Activated naive CD4-positive, alpha-beta T cell treated with anti-CD3 and anti-CD28 coated beads, Interleukin-2, amount 50 U/mL, for 24 hours (primary cell): ENCODE measurements around the gene RASAL1.
"Not testable (repeated sequence)": the region's sequence is repeated elsewhere in the genome, so short reads cannot be mapped to it uniquely, and the experiment has no call there.

Source experiments
- H3K27ac Mint-ChIP-seq: one replicate; pipeline ENCODE4 v1.8.0; 2021; ENCODE audit warnings: mild to moderate bottlenecking, mixed read lengths
- H3K27me3 Mint-ChIP-seq: one replicate; pipeline ENCODE4 v1.8.0; 2021; ENCODE audit warnings: mixed read lengths
- H3K36me3 Mint-ChIP-seq: one replicate; pipeline ENCODE4 v1.8.0; 2021; ENCODE audit warnings: mixed read lengths
- H3K4me1 Mint-ChIP-seq: one replicate; pipeline ENCODE4 v1.8.0; 2021; ENCODE audit warnings: mixed read lengths
- H3K4me3 Mint-ChIP-seq: one replicate; pipeline ENCODE4 v1.8.0; 2021; ENCODE audit warnings: mild to moderate bottlenecking, mixed read lengths
- H3K9me3 Mint-ChIP-seq: one replicate; pipeline ENCODE4 v1.8.0; 2021; ENCODE audit warnings: mixed read lengths

Gene RASAL1

GRCh38 chr12:113119980-113120669, 15.4 kb downstream of the RASAL1 start:
- Mint-ChIP-seq H3K4me1 (no peaks in the 10 kb centered on the region), H3K27me3 (peaks cover 2% of the 10 kb centered on the region), H3K9me3 (peaks cover 8% of the 10 kb centered on the region), H3K36me3 (peaks cover 6% of the 10 kb centered on the region), H3K27ac (no peak overlapping the region), H3K4me3 (no peak overlapping the region)

GRCh38 chr12:113118142-113118541, 17.4 kb downstream of the RASAL1 start:
- Mint-ChIP-seq H3K36me3 (peaks cover 3% of the 10 kb centered on the region), H3K4me3 (no peak overlapping the region), H3K27ac (no peak overlapping the region), H3K4me1 (no peaks in the 10 kb centered on the region), H3K27me3 (peaks cover 2% of the 10 kb centered on the region), H3K9me3 (peaks cover 6% of the 10 kb centered on the region)

GRCh38 chr12:113117684-113118083, 17.9 kb downstream of the RASAL1 start:
- H3K4me1 Mint-ChIP-seq, H3K27ac Mint-ChIP-seq, H3K4me3 Mint-ChIP-seq, H3K9me3 Mint-ChIP-seq, H3K36me3 Mint-ChIP-seq, H3K27me3 Mint-ChIP-seq: not testable (repeated sequence)

GRCh38 chr12:113116875-113117274, 18.7 kb downstream of the RASAL1 start:
- Mint-ChIP-seq H3K4me1 (no peaks in the 10 kb centered on the region), H3K9me3 (no peaks in the 10 kb centered on the region), H3K27ac (no peak overlapping the region), H3K4me3 (no peak overlapping the region), H3K27me3 (no peaks in the 10 kb centered on the region), H3K36me3 (no peaks in the 10 kb centered on the region)

GRCh38 chr12:113115455-113116126, 20.0 kb downstream of the RASAL1 start:
- H3K9me3 Mint-ChIP-seq = no peaks in the 10 kb centered on the region
- peaks cover 5% of the 10 kb centered on the region for H3K4me1 Mint-ChIP-seq
- no peak overlapping the region for H3K27ac Mint-ChIP-seq
- H3K4me3 Mint-ChIP-seq = no peak overlapping the region
- H3K27me3 Mint-ChIP-seq = no peaks in the 10 kb centered on the region
- H3K36me3 Mint-ChIP-seq = no peaks in the 10 kb centered on the region

GRCh38 chr12:113114447-113115178, 20.9 kb downstream of the RASAL1 start:
- H3K27me3 Mint-ChIP-seq = no peaks in the 10 kb centered on the region
- H3K4me1 Mint-ChIP-seq = peaks cover 12% of the 10 kb centered on the region
- H3K4me3 Mint-ChIP-seq = no peak overlapping the region
- no peak overlapping the region for H3K27ac Mint-ChIP-seq
- no peaks in the 10 kb centered on the region for H3K36me3 Mint-ChIP-seq
- no peaks in the 10 kb centered on the region for H3K9me3 Mint-ChIP-seq

- Mint-ChIP-seq H3K27me3 (no peaks in the 10 kb centered on the region), H3K27ac (no peak overlapping the region), H3K9me3 (no peaks in the 10 kb centered on the region), H3K4me1 (peaks cover 12% of the 10 kb centered on the region), H3K4me3 (no peak overlapping the region), H3K36me3 (no peaks in the 10 kb centered on the region)
Measured at GRCh38 chr12:113113397-113113796, 22.2 kb downstream of the RASAL1 start.

GRCh38 chr12:113112043-113112899, 23.3 kb downstream of the RASAL1 start:
- Mint-ChIP-seq H3K27me3 (no peaks in the 10 kb centered on the region), H3K36me3 (no peaks in the 10 kb centered on the region), H3K9me3 (no peaks in the 10 kb centered on the region), H3K27ac (no peak overlapping the region), H3K4me3 (no peak overlapping the region), H3K4me1 (peaks cover 12% of the 10 kb centered on the region)

- Mint-ChIP-seq H3K27me3 (no peaks in the 10 kb centered on the region), H3K27ac (no peak overlapping the region), H3K4me1 (peaks cover 12% of the 10 kb centered on the region), H3K4me3 (no peak overlapping the region), H3K36me3 (no peaks in the 10 kb centered on the region), H3K9me3 (no peaks in the 10 kb centered on the region)
Measured at GRCh38 chr12:113111247-113111646, 24.3 kb downstream of the RASAL1 start.

GRCh38 chr12:113109872-113110599, 25.5 kb downstream of the RASAL1 start:
- no peak overlapping the region for H3K4me3 Mint-ChIP-seq
- H3K27me3 Mint-ChIP-seq = no peaks in the 10 kb centered on the region
- no peaks in the 10 kb centered on the region for H3K9me3 Mint-ChIP-seq
- H3K4me1 Mint-ChIP-seq = peaks cover 13% of the 10 kb centered on the region
- H3K36me3 Mint-ChIP-seq = no peaks in the 10 kb centered on the region
- H3K27ac Mint-ChIP-seq = no peak overlapping the region

GRCh38 chr12:113109360-113109759, 26.2 kb downstream of the RASAL1 start:
- Mint-ChIP-seq H3K27ac (no peak overlapping the region), H3K36me3 (no peaks in the 10 kb centered on the region), H3K9me3 (no peaks in the 10 kb centered on the region), H3K4me1 (peaks cover 17% of the 10 kb centered on the region), H3K4me3 (no peak overlapping the region), H3K27me3 (no peaks in the 10 kb centered on the region)

GRCh38 chr12:113108308-113108707, 27.3 kb downstream of the RASAL1 start:
- Mint-ChIP-seq H3K27ac (no peak overlapping the region), H3K4me3 (no peak overlapping the region), H3K36me3 (no peaks in the 10 kb centered on the region), H3K4me1 (peaks cover 17% of the 10 kb centered on the region), H3K27me3 (no peaks in the 10 kb centered on the region), H3K9me3 (no peaks in the 10 kb centered on the region)

- H3K9me3 Mint-ChIP-seq = no peaks in the 10 kb centered on the region
- H3K4me1 Mint-ChIP-seq = peaks cover 21% of the 10 kb centered on the region
- H3K27me3 Mint-ChIP-seq = no peaks in the 10 kb centered on the region
- no peaks in the 10 kb centered on the region for H3K36me3 Mint-ChIP-seq
- H3K27ac Mint-ChIP-seq = no peak overlapping the region
- H3K4me3 Mint-ChIP-seq = no peak overlapping the region
Measured at GRCh38 chr12:113106361-113106760, 29.2 kb downstream of the RASAL1 start.

GRCh38 chr12:113105606-113106271, 29.8 kb downstream of the RASAL1 start:
- H3K27ac Mint-ChIP-seq = no peak overlapping the region
- H3K4me1 Mint-ChIP-seq = peaks cover 17% of the 10 kb centered on the region
- no peaks in the 10 kb centered on the region for H3K27me3 Mint-ChIP-seq
- H3K36me3 Mint-ChIP-seq = no peaks in the 10 kb centered on the region
- H3K9me3 Mint-ChIP-seq = no peaks in the 10 kb centered on the region
- H3K4me3 Mint-ChIP-seq = no peak overlapping the region
